ENCODE data around the gene GNB1. TPM values are rescaled to one million over a fixed set of nuclear protein-coding genes. Genes with fewer than 3 reads are reported as not detected.

The GNB1 gene
- total RNA-seq, 1 donor from 2014 or later: 170 TPM

DNA sequence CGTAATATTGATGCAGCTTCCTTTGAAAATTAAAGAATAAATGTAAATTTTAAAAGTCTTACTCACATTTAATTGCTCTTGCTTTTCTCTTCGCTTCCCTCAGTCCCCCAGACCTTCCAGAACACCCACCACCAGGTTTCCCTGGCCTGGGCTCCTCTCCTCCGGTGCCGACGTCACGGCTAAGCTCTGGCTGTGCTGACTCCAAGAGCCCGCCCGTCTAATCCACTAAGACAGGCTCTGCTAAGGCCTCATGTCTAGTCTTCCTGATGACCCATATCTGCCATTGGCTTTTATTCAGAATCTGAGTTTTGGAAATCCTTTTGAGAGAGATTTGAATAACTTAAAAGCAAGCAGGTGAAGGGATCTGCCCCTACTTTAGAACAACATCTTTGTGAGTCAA, 58.7 kb downstream of the GNB1 start:
- TF ChIP-seq, protein P1, sequence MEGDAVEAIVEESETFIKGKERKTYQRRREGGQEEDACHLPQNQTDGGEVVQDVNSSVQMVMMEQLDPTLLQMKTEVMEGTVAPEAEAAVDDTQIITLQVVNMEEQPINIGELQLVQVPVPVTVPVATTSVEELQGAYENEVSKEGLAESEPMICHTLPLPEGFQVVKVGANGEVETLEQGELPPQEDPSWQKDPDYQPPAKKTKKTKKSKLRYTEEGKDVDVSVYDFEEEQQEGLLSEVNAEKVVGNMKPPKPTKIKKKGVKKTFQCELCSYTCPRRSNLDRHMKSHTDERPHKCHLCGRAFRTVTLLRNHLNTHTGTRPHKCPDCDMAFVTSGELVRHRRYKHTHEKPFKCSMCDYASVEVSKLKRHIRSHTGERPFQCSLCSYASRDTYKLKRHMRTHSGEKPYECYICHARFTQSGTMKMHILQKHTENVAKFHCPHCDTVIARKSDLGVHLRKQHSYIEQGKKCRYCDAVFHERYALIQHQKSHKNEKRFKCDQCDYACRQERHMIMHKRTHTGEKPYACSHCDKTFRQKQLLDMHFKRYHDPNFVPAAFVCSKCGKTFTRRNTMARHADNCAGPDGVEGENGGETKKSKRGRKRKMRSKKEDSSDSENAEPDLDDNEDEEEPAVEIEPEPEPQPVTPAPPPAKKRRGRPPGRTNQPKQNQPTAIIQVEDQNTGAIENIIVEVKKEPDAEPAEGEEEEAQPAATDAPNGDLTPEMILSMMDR (IDR thresholded peaks at IDR 0.05): no peak
- peaks cover 0 to 6% of the 10 kb centered on the region in 2 donors for H3K4me1 ChIP-seq
- no peaks in the 10 kb centered on the region for H3K27me3 ChIP-seq
- no peak overlapping the region for H3K27ac ChIP-seq
- H3K9me3 ChIP-seq: no peaks in the 10 kb centered on the region
- H3K36me3 ChIP-seq: peaks cover 0 to 13% of the 10 kb centered on the region in 2 donors
- intact Hi-C loops (cut with DNase I): no loop called here
- no peak for DNase-seq (ENCODE audit: low spot score in 2 of 2)
- H3K4me3 ChIP-seq: no peak overlapping the region

DNA sequence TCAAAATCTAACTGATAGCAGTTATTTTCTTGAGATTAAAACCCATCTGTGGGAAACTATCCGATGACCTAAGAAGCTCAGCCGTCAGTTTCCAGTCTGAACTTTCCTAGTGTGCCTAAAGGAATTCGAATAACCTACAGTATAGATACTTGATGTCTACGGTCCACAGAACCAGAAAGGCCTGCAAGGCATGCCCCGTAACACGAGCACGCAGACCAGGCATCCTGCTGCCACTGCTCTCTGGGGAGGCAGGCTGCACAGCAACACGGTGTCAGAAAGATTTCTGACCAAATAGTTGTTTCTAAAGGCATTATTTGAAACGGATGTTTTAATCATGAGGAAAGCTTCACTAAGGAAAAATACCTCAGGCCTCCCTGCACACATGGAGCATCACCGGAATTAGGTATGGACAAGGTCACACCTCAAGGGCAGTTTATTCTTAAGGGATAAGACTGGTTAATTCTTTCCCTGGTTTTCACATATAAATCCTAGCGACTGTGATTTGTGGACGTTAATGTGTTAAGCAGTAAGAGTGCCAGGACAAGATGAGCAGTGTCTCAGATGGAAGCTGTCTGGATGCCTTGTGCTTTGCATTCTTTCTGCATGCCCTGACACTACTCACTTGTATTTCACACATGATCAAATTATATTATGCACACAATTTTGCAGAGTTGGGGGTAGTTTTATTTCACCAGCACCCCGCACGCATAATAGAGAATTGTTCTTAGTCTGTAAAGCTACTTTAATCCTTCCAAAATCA, 63.6 kb downstream of the GNB1 start:
- DNase-seq (ENCODE audit: low spot score in 2 of 2): no peak
- Histone ChIP-seq H3K4me1 (no peaks in the 10 kb centered on the region), H3K36me3 (peaks cover 0 to 24% of the 10 kb centered on the region in 2 donors), H3K27me3 (no peaks in the 10 kb centered on the region), H3K9me3 (no peaks in the 10 kb centered on the region), H3K4me3 (no peak overlapping the region), H3K27ac (no peak overlapping the region)
- TF ChIP-seq, protein P1 (IDR thresholded peaks at IDR 0.05): no peak
- intact Hi-C loops (cut with DNase I): no loop called here

- Histone ChIP-seq H3K27ac (no peak overlapping the region), H3K9me3 (no peaks in the 10 kb centered on the region), H3K27me3 (no peaks in the 10 kb centered on the region), H3K36me3 (peaks cover 5 to 24% of the 10 kb centered on the region in 2 donors), H3K4me1 (no peaks in the 10 kb centered on the region), H3K4me3 (no peak overlapping the region)
- TF ChIP-seq, protein P1 (IDR thresholded peaks at IDR 0.05): no peak
- no peak for DNase-seq (ENCODE audit: low spot score in 2 of 2)
- intact Hi-C loops (cut with DNase I): no loop called here
Measured at GRCh38 chr1:1826356-1827088, 64.4 kb downstream of the GNB1 start.

GRCh38 chr1:1825217-1825616, 65.7 kb downstream of the GNB1 start:
- H3K27me3 ChIP-seq: no peaks in the 10 kb centered on the region
- H3K36me3 ChIP-seq: peaks cover 8 to 24% of the 10 kb centered on the region in 2 donors
- intact Hi-C loops (cut with DNase I): no loop called here
- DNase-seq (ENCODE audit: low spot score in 2 of 2): no peak
- H3K4me1 ChIP-seq: peaks cover 0 to 3% of the 10 kb centered on the region in 2 donors
- no peak overlapping the region for H3K27ac ChIP-seq
- H3K4me3 ChIP-seq: no peak overlapping the region
- no peaks in the 10 kb centered on the region for H3K9me3 ChIP-seq
- TF ChIP-seq, protein P1 (IDR thresholded peaks at IDR 0.05): no peak

- no peak for DNase-seq (ENCODE audit: low spot score in 2 of 2)
- Histone ChIP-seq H3K4me3 (no peak overlapping the region), H3K9me3 (no peaks in the 10 kb centered on the region), H3K27ac (no peak overlapping the region), H3K27me3 (no peaks in the 10 kb centered on the region), H3K4me1 (peaks cover 0 to 3% of the 10 kb centered on the region in 2 donors), H3K36me3 (peaks cover 29% of the 10 kb centered on the region in 2 donors)
- TF ChIP-seq, protein P1 (IDR thresholded peaks at IDR 0.05): no peak
- intact Hi-C loops (cut with DNase I): no loop called here
Measured at GRCh38 chr1:1819762-1820161, 71.1 kb downstream of the GNB1 start.

All from ascending aorta (tissue), 2 donors.